ENCODE results near the gene ADAMTS12.

Gene ADAMTS12

GRCh38 chr5:33745101-33745770 lies 146.6 kb downstream of the ADAMTS12 start:
- DNase-seq = no peak

- no peak for DNase-seq
Measured at GRCh38 chr5:33743099-33743498, 148.7 kb downstream of the ADAMTS12 start.

GRCh38 chr5:33742181-33742580 lies 149.6 kb downstream of the ADAMTS12 start:
- no peak for DNase-seq

- no peak for DNase-seq
Measured at GRCh38 chr5:33738967-33739366, 152.8 kb downstream of the ADAMTS12 start.

DNA sequence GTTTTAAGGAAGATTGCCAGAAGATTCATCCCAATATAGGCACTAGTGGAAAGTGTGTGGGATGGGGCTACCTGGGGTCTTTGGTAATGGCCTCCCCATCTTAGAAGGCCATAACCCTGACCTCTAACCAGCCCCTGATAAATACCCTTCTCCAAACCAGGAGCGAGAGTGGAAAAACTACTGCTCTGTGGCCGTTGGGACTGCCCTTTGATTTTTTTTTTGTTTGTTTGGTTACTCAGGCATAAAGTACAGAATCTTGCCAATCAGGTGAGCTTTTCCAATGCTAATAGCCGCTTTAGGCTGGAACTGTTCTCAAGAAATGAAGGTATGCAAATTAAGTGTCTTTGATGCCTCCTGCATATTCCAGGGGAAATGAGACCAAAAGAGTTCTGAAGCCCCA lies 153.7 kb downstream of the ADAMTS12 start:
- DNase-seq = no peak

- no peak for DNase-seq
Measured at GRCh38 chr5:33737697-33738096, 154.1 kb downstream of the ADAMTS12 start.

- no peak for DNase-seq
Measured at GRCh38 chr5:33737284-33737683, 154.5 kb downstream of the ADAMTS12 start.

DNA sequence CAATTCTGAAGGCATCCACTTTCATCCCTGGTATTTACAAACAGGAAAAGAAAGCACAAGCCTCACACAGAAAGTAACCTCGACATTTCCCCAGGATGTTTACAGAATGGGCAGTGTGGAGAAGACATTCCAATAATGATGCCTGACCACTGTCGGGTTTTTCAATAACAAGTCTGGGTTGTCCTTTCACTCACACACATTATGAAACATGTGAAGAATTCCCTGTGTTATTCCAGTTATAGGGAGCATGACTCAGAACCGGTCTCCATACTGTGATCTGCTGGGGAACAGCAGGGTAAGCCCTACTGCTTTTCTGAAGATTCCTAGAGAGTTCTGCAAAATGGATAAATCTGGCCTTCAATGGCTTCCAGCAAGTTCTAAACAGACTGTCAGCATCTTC lies 155.3 kb downstream of the ADAMTS12 start:
- no peak for DNase-seq

- DNase-seq = no peak
Measured at GRCh38 chr5:33735072-33735471, 156.7 kb downstream of the ADAMTS12 start.

DNA sequence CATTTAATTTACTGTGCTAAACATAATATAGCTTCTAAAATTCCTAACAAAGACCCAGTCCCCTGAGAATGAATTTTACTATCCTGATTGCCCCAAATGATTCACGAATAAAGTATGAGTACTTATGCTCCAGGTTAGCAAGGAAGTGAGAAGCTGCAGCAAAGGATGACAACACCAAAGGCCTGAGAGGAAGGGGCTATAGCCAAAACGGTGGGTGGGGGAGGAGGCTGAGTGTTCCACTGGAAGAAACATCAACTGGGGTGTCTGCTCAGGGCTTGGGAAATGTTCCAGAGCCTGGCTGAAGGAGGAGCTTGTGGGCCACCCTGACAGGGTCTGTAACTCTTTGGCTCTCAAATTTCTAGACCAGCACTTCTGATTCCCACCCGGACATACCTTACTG lies 157.3 kb downstream of the ADAMTS12 start:
- no peak for DNase-seq

DNA sequence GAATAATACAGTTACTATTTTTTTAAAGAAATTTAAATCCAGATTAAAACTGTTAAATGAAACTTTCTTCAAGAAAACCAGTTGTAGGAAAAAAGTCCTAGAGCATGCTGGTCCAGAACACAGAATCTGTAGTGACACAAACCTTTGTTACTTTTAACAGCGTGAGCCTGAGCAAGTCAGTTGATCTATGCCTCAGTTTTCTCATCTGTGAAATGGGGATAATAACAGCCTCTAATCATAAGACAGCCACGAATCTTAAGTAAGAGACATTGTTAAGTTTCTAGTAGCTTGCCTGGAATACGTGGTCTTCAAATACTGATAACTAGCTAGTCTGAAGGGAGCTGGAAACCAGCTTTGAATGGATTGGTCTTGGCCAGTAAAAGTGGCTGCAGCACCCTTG lies 158.6 kb downstream of the ADAMTS12 start:
- DNase-seq = no peak

DNA sequence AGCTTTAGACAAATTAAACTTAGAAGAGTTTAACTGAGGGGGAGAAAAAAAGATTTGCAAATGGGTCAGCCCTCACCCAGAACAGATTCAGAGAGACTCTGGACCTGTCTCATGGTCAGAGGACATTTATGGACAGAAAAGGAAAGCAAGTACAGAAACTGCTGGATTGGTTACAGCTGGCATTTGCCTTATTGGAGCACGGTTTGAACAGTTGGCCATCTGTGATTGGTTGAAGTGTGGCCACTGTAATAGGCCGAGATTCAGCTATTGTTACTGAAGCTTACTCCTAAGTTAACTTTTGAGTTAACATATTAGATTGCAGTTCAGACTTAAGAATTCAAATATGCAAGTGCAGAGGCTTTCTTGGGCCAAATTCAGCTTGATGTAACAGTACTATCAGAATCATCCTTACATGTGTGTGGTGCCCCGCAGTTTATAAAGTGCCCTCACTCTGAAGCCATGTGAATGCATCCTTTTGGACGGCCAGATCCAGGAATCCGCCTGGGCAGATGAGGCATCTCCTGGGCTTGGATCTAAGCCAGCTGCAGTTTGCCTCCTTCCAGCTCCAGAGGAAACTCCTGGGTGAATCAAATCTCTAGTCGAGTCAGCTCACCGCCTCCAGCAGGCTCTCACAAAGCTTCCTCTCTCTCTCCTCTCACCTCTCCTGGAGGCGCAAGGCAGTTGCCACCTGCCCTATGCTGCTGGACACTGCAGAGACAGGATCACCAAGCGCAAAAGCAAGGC lies 165.2 kb downstream of the ADAMTS12 start:
- DNase-seq = no peak

DNA sequence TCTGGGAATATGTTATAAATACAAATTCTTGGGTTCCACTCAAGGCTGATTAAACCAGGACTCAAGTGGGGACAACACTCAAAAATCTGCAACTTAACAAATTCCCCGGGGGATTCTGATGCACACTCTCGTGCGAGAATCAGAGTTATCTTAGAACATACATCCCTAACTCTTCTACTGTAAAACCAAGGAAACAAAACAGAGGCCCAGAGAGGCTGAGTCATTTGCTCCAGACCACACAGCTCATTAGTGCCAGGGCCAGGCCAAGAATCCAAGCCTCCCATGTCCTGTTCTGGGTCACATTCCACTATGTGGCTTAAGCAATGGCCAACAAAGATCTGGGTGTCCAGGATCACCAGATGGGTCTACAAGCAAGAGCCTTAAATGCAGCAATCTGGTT lies 166.0 kb downstream of the ADAMTS12 start:
- no peak for DNase-seq

- no peak for DNase-seq
Measured at GRCh38 chr5:33721491-33722200, 170.1 kb downstream of the ADAMTS12 start.

DNA sequence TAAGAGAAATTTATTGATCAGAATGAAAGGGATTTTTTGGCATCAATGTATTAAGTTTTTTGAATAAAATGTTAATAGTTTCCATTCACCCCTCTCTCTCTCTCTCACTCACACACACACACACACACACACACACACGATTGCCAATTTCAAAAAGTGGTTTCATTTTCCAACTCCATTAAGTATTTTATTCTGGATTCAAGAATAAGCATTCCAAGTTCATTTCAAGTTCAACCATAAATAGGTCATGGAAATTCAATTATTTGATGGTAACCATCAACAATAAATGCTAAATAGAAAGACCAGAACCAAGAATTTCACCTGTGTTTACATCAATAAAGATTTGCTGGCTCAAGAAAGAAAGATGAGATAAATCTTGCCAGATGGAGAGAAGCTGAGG lies 171.6 kb downstream of the ADAMTS12 start:
- DNase-seq = no peak

DNA sequence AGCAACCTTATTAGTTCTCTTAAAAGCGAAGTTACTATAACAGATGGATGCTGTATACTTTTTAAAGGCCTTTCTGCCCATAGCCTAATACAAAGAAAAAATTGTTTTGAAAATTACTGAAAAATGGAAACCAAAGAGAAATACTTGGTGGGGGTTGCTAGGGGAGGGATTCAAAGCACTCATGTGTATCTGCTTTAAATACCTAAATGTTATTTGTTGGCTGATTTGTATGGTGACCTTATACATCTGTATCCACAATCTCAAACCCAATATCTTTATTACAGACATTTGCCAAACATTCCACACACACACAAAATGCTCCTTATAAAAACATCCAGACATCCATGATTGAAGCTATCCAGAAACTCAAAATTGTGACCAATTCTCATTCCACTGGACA lies 172.0 kb downstream of the ADAMTS12 start:
- DNase-seq = no peak

- no peak for DNase-seq
Measured at GRCh38 chr5:33715661-33716060, 176.1 kb downstream of the ADAMTS12 start.

- DNase-seq = no peak
Measured at GRCh38 chr5:33713136-33713765, 178.5 kb downstream of the ADAMTS12 start.

DNA sequence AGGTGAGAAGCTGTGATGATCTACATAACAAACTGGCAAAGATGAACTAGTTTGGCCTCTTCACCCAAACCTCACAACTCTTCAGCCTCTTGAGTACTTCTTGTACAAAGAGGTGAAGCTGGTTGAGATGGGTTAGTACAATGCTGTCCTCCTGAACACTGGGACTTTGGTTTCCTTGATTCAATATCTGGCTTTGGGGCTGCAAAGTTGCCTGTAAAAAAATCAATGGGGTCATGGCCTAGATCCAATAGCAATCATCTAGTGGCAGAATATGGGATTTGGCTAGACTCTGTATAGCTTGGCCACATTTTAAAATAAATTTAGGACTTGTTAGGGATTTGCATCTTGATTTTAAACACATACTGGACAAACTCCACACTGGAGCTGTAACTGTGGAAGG lies 179.1 kb downstream of the ADAMTS12 start:
- no peak for DNase-seq

DNA sequence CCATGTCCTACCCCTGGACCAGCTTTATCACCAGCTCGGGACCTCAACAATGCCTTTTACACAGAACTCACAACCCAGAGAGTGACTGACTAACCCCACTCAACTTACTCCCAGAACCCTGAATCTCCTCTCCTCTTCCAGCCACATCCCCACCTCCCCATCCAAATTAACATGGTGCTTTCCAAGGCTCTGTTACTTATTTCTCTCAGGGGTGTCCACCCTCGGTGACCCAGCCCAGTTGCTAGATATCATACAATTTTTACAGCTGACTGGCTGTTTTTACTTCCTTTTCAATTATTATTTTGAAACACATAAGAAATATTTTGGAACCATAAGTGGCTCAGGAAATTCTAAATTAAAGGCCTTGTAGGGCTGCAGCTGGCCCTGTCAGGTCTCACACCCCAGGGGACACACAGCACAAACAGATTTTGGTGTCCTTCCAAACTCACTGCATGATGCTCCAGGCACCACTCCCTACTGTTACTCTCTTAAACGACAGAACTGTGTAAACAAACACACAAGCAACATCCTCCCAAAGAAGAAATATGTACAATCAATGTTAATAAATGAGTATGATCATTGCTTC lies 180.6 kb downstream of the ADAMTS12 start:
- DNase-seq = no peak

- DNase-seq = no peak
Measured at GRCh38 chr5:33702867-33703266, 188.9 kb downstream of the ADAMTS12 start.

DNA sequence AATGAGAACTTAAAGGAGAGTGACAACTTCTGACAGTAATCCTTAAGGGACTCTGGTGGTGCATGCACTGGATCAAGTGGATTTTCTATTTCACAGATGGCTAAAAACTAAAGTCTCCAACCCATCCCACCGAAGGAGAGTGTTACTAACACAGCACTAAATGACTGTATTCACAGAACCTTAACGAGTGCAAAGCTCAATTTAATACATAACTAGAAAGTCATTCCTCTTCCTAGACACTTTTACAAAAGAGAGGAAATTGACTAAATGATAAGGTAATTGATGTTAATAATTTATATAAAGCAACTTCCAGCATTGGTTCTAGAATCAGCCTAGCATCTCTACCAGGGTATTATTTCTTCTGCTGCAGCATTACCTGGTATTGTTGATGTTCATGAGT lies 189.8 kb downstream of the ADAMTS12 start:
- DNase-seq = no peak

GRCh38 chr5:33701251-33701650 lies 190.5 kb downstream of the ADAMTS12 start:
- DNase-seq = no peak
